Karpas-422 (cell line): Measurements from ENCODE around the gene AFTPH. TPM values are rescaled to one million over a fixed set of nuclear protein-coding genes. Genes with fewer than 3 reads are reported as not detected.
A peak's percentile ranks its signal among the peaks of the same experiment; 100 is the strongest.

Source experiments
- DNase-seq: peaks from one replicate; pipeline ENCODE4 v3.0.0-alpha.2; 2015
- H2AFZ ChIP-seq: fragments of 200-600 bp; sonication (generic); 2 replicates; pipeline ENCODE4 v1.6.1; 2014; ENCODE audit warnings: antibody characterized with exemption, low read length, mixed read lengths
- H3K27ac ChIP-seq: fragments of 200-600 bp; sonication (generic); 2 replicates; pipeline ENCODE4 v1.5.1; 2014; ENCODE audit warnings: mild to moderate bottlenecking, low read length, moderate library complexity
- H3K27me3 ChIP-seq: fragments of 200-600 bp; sonication (generic); 2 replicates; pipeline ENCODE4 v1.6.1; 2014; ENCODE audit warnings: low read length, mixed read lengths
- H3K36me3 ChIP-seq: fragments of 200-600 bp; sonication (generic); 2 replicates; pipeline ENCODE4 v1.6.1; 2014; ENCODE audit warnings: low read length, mixed read lengths; ENCODE audit not compliant: insufficient read depth
- H3K4me1 ChIP-seq: fragments of 200-600 bp; sonication (generic); 2 replicates; pipeline ENCODE4 v1.6.1; 2014; ENCODE audit warnings: mild to moderate bottlenecking, low read length, mixed read lengths
- H3K4me2 ChIP-seq: fragments of 200-600 bp; sonication (generic); 2 replicates; pipeline ENCODE4 v1.6.1; 2014; ENCODE audit warnings: low read length, low read depth, mild to moderate bottlenecking; ENCODE audit not compliant: poor library complexity, severe bottlenecking
- H3K4me3 ChIP-seq: fragments of 200-600 bp; sonication (generic); 2 replicates; pipeline ENCODE4 v1.5.1; 2014; ENCODE audit warnings: mild to moderate bottlenecking, antibody characterized with exemption, low read length, mixed read lengths
- H3K79me2 ChIP-seq: fragments of 200-600 bp; sonication (generic); 2 replicates; pipeline ENCODE4 v1.6.1; 2014; ENCODE audit warnings: mild to moderate bottlenecking, low read length, mixed read lengths
- H3K9ac ChIP-seq: fragments of 200-600 bp; sonication (generic); 2 replicates; pipeline ENCODE4 v1.6.0; 2014; ENCODE audit warnings: low read length
- H3K9me2 ChIP-seq: fragments of 200-600 bp; sonication (generic), shearing (Covaris generic); replicated peaks from 2 replicates; pipeline ENCODE4 v1.6.0; 2014; ENCODE audit warnings: mild to moderate bottlenecking, low read length, moderate library complexity; ENCODE audit not compliant: insufficient read depth
- H3K9me3 ChIP-seq: fragments of 300-700, 200-600 bp; sonication (generic); 2 replicates; pipeline ENCODE4 v1.6.1; 2014; ENCODE audit warnings: low read length, mixed read lengths
- H4K20me1 ChIP-seq: fragments of 200-600 bp; sonication (generic); 2 replicates; pipeline ENCODE4 v1.6.1; 2014; ENCODE audit warnings: mild to moderate bottlenecking, antibody characterized with exemption, low read length, low read depth; ENCODE audit not compliant: insufficient read depth
- total RNA-seq: library from RNA; depleted of rRNA; stranded (reverse); fragments of >200 nt; shearing (Covaris generic); gene quantifications from 2 replicates; pipeline ENCODE4 v1.2.3, GENCODE V29; 2014; ENCODE audit warnings: low replicate concordance

AFTPH gene
- total RNA-seq, 1 experiment from 2014 or later, result 124 TPM

- Histone ChIP-seq H3K4me3 (no peak overlapping the region), H3K4me2 (no peak overlapping the region)
These were observed 77.8 kb downstream of the AFTPH start for GRCh38 chr2:64601785-64602391.

GRCh38 chr2:64602436-64602835 lies 78.3 kb downstream of the AFTPH start:
- Histone ChIP-seq H3K4me1 (peaks cover 16% of the 10 kb centered on the region), H3K27ac (no peak overlapping the region), H4K20me1 (no peaks in the 10 kb centered on the region), H3K4me2 (no peak overlapping the region), H3K9me2 (no peaks in the 10 kb centered on the region), H3K79me2 (no peaks in the 10 kb centered on the region), H3K9ac (no peak overlapping the region), H3K4me3 (no peak overlapping the region), H3K9me3 (no peaks in the 10 kb centered on the region), H2AFZ (no peak overlapping the region), H3K36me3 (no peaks in the 10 kb centered on the region), H3K27me3 (no peaks in the 10 kb centered on the region)
- no peak for DNase-seq

More at GRCh38 chr2:64601785-64602391, 77.8 kb downstream of the AFTPH start:
- Histone ChIP-seq H3K9ac (no peak overlapping the region), H3K27ac (no peak overlapping the region), H3K79me2 (no peaks in the 10 kb centered on the region), H4K20me1 (no peaks in the 10 kb centered on the region), H3K4me1 (peaks cover 11% of the 10 kb centered on the region), H3K9me2 (no peaks in the 10 kb centered on the region), H3K27me3 (no peaks in the 10 kb centered on the region), H3K9me3 (no peaks in the 10 kb centered on the region), H2AFZ (no peak overlapping the region), H3K36me3 (no peaks in the 10 kb centered on the region)
- DNase-seq, result no peak

GRCh38 chr2:64604155-64604554 lies 80.0 kb downstream of the AFTPH start:
- Histone ChIP-seq H4K20me1 (no peaks in the 10 kb centered on the region), H3K4me1 (peaks cover 29% of the 10 kb centered on the region)

DNA sequence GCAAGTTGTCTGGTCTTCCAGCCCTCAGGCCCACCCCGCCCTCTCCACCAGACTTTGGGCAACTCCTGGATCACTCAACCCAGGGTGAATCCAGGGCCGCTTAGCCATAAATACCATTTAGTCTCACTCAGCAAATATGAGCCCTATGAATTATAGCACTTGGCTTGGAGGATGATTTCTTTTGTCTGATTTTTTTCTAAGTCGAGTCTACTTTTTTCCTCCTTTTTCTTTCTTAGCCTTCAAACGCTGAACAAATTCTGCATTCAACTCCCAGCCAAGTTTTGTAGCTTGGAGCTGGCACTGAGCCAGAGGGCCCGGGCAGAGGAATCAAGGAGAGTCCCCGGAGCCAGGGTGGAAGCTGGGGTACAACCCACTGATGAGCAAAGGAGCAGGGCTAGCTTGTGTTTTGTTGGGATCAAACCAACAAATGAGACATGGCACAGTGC lies 80.9 kb downstream of the AFTPH start:
- Histone ChIP-seq H3K36me3 (no peaks in the 10 kb centered on the region), H4K20me1 (no peaks in the 10 kb centered on the region), H3K4me2 (no peak overlapping the region), H3K27me3 (no peaks in the 10 kb centered on the region), H3K9me3 (no peaks in the 10 kb centered on the region), H3K4me3 (no peak overlapping the region), H3K9ac (no peak overlapping the region), H2AFZ (no peak overlapping the region), H3K79me2 (no peaks in the 10 kb centered on the region), H3K27ac (no peak overlapping the region), H3K4me1 (peaks cover 31% of the 10 kb centered on the region), H3K9me2 (no peaks in the 10 kb centered on the region)
- DNase-seq, result no peak

More at GRCh38 chr2:64604155-64604554, 80.0 kb downstream of the AFTPH start:
- DNase-seq, result no peak
- no peak overlapping the region for H3K4me2 ChIP-seq
- no peaks in the 10 kb centered on the region for H3K9me2 ChIP-seq
- H3K27ac ChIP-seq, result no peak overlapping the region
- H3K27me3 ChIP-seq, result no peaks in the 10 kb centered on the region
- no peak overlapping the region for H3K4me3 ChIP-seq
- H2AFZ ChIP-seq, result no peak overlapping the region
- H3K9ac ChIP-seq, result no peak overlapping the region
- no peaks in the 10 kb centered on the region for H3K9me3 ChIP-seq
- no peaks in the 10 kb centered on the region for H3K79me2 ChIP-seq
- H3K36me3 ChIP-seq, result no peaks in the 10 kb centered on the region

DNA sequence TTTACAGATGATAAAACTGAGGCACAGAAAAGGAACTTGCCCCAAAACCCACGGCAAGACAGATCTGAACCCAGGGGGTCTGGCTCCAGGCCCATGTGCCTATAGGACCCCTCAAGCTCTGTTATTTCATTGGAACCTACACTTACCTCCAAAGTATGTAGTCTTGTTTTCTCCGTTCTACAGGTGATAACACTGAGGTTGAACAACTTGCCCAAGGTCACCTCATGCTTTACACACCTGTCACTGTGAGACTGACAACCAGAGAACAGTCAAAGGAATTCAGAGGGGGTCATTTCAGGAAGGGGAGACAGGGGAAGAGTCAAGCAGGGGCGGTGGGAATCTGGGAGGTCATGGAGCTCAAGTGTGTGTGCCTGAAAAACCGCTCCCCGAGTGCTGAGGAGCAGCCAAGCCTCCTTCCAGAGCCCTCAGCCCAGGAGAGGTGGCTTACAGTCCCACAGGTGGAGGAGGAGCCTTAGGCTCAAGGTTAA lies 81.9 kb downstream of the AFTPH start:
- Histone ChIP-seq H3K27ac (no peak overlapping the region), H3K4me3 (no peak overlapping the region), H2AFZ (no peak overlapping the region), H3K9me3 (no peaks in the 10 kb centered on the region), H3K9me2 (no peaks in the 10 kb centered on the region), H3K9ac (no peak overlapping the region), H4K20me1 (no peaks in the 10 kb centered on the region), H3K79me2 (no peaks in the 10 kb centered on the region), H3K27me3 (no peaks in the 10 kb centered on the region), H3K4me2 (peak overlapping the region; percentile 80), H3K4me1 (peaks cover 32% of the 10 kb centered on the region), H3K36me3 (no peaks in the 10 kb centered on the region)
- DNase-seq, result no peak

DNA sequence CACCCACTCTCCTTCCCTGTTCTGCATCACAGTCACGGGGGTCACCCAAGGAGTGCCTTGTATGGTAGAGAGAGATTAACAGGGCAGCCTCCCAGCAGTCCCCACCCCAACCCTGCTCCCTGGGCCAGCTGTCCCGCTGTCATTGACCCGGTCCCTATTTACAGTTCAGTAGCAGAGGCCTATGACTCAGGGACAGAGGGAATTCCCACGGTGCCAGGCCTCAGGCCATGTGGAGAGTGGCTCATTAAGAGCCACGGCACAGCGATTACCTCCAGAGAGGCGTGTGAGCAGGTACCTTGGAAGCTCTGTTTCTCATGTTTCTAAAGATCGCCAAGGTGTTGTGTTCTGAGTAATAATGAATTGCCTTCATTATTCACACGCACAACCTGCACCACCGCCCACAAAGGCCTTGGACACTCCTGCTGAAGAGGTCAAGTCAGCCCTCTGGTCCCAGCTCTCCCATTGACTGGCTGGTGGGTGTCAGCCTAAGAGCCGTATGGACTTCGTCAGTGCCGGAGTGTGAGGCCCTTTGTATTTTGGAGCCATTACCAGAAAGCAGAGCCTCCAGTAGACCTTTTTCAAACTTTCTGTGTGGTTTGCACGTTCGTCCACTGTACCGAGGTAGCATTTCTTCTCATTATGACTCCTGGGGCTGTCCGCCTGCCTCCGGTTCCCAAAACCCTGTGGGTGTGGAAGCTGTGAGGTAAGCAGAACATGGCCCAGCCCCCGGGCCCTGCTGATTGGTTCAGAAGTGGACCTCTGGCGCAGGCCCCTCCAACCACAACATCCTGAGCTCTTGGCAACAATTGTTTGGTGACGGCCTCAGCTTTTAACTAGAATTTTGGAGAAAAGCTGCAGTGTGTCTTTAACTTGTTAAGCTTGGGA lies 82.6 kb downstream of the AFTPH start:
- peak overlapping the region; percentile 80 for H3K4me2 ChIP-seq
- H3K27me3 ChIP-seq, result no peaks in the 10 kb centered on the region
- H3K4me1 ChIP-seq, result peaks cover 32% of the 10 kb centered on the region
- peak overlapping the region; percentile 64 for H3K4me3 ChIP-seq
- no peaks in the 10 kb centered on the region for H4K20me1 ChIP-seq
- H3K9ac ChIP-seq, result peak overlapping the region; percentile 60
- DNase-seq, result peak; percentile 96
- H3K27ac ChIP-seq, result no peak overlapping the region
- H3K9me3 ChIP-seq, result no peaks in the 10 kb centered on the region
- peak overlapping the region; percentile 87 for H2AFZ ChIP-seq
- no peaks in the 10 kb centered on the region for H3K9me2 ChIP-seq
- H3K79me2 ChIP-seq, result no peaks in the 10 kb centered on the region
- H3K36me3 ChIP-seq, result no peaks in the 10 kb centered on the region

- Histone ChIP-seq H3K36me3 (no peaks in the 10 kb centered on the region), H3K27ac (no peak overlapping the region), H3K4me3 (peak overlapping the region; percentile 64; the same call in 1 of the 2 replicates), H3K79me2 (no peaks in the 10 kb centered on the region), H2AFZ (peak overlapping the region; percentile 87; the same call in 1 of the 2 replicates), H3K4me2 (peak overlapping the region; percentile 80), H3K9me3 (no peaks in the 10 kb centered on the region), H3K27me3 (no peaks in the 10 kb centered on the region), H3K4me1 (peaks cover 32% of the 10 kb centered on the region), H3K9me2 (no peaks in the 10 kb centered on the region), H3K9ac (peak overlapping the region; percentile 60), H4K20me1 (no peaks in the 10 kb centered on the region)
- DNase-seq, result no peak
These were observed 83.5 kb downstream of the AFTPH start for GRCh38 chr2:64607381-64608304.
